Fibroblast of gingiva (primary cell): ENCODE measurements around the gene DIP2C.
A peak's percentile ranks its signal among the peaks of the same experiment; 100 is the strongest.
"Not testable (repeated sequence)": the region's sequence is repeated elsewhere in the genome, so short reads cannot be mapped to it uniquely, and the experiment has no call there.

ENCODE experiments used
- DNase-seq: peaks from one replicate; pipeline ENCODE4 v3.0.0-alpha.2; 2011; ENCODE audit warnings: low read depth

DIP2C gene

DNA sequence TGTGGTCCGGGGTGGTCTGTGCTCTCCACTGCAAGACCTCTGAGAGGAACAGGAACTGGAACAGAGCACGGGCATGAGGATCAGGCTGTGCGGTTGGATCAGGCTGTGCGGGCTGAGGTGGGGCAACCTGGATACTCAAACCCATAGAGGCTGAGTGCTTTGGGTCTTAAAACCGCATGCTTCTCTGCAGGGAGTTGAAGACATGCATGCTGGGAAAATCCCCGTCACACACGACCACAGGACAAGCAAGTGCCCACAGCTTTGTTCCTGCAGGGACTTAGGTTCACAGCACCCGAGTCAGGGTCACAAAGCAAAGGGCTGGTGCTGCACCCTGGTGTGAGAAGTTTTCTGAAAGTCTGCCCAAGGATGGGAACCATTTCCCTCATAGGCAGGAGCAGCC is 333.0 kb downstream of the DIP2C start:
- no peak for DNase-seq

DNA sequence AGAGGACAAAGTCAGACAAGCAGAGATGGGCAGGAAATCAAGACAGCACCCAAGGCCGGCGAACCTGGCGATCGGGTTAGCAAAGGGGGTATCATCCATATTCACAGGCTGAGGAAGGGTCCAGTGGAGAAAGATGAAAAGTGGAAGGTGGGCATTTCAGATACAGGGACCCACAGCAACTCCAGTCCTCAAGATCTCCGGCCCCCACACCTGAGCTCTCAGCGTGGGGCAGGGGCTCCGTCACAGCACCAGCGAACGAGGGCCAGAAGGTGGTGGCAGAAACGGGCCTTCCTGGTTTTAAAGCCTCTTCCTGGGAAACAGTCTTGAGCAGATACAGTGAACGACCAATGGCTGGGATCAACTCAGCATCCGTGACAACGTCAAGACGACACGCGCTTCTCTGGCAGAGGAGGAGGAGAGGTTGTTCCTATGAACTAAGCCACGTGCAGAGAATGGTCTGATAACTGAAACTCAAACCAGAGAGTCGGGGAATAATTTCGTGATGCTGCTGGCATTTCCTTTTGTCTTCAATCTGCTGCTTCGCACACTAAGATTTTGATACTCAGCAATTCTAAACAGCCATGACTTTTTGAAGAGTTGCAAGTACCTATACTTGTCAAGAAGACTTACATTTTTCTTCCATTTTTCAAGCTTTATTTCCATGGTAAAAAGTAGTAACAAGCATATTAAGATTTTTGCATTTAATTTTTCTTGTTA is 334.4 kb downstream of the DIP2C start:
- no peak for DNase-seq

DNA sequence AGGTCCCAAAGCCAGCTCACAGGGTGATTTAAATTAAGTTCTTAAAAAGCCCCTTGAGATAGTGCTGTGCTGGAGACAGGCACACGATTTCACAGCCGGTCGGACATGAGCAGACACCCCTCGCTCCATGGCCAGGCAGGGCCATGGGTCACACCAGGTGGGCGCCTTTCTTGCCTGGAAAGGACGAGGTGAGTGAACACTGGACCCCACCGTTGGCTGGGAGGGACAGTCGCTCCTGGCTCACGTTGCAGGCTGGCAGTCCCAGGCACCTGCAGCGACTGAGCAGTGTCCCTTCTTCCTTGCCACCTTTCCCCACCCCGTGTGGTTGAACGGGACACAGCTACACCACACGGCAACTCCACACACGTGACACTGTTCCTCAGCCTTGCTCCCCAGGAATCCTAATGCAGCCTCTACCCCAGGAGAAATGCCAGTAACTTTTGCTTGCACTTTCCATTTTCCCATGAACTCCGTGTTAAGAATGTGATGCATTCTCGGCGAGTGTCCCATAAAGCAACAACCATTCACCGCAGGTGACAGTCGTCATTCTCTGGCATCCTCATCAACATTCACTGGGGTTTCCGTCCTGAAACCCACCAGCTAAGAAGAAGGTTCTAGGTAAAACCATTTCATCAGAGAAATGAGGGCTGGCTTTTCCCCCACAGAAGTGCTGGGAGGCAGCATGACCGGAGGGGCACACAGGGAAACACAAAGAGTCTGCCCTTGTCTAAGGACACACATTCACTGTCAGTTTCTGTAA is 336.8 kb downstream of the DIP2C start:
- no peak for DNase-seq

DNA sequence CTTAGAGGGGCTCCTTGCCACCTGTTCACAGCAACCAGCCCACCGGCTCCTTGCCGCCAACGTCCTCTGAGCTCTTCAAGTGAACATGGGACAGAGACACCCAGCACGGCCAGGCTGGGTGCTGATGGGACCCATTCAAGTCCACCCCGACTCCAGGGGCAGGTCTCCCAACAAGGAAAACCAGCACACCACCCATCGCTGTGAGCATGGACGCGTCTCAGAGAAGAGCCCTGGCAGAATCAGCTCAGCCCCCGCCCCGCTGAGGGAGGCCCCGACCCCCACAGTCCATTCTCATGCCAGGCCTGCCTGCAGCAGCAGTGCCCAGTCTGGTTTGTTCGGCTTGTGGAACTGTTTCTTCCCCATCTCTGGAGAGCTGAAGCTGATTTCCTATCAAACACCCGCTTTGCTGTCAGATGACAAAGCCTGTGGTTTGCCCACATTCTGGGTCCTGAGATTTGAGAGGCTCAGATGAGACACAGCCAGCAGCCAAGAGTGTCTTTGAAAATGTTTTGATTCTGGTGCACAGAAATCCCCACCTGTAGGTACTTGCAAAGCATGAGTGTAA is 337.6 kb downstream of the DIP2C start:
- no peak for DNase-seq

DNA sequence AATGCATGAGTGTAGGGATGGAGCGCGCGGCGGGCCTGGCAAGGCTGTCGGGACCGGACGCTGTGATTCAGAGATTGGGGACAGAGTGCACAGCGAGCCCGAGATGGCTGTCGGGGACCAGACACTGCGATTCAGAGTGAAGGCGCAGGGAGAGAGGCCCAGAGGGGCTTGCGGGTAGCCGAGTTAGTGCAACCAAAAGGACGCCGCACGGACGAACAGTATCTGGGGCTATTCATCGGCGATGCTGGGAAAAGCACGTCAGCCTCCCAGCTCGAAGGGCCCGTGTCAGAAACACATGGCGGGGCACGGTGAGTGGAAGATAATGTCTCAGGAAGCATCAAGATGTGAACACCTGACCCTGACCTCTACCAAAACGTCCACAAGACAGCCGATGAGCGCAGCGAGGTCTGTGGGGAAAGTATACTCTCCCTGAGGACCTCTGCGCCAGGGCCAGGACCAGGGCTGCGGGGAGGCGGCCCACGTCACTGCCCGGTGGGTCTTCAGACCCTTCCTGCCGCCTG is 338.4 kb downstream of the DIP2C start:
- DNase-seq: no peak

DNA sequence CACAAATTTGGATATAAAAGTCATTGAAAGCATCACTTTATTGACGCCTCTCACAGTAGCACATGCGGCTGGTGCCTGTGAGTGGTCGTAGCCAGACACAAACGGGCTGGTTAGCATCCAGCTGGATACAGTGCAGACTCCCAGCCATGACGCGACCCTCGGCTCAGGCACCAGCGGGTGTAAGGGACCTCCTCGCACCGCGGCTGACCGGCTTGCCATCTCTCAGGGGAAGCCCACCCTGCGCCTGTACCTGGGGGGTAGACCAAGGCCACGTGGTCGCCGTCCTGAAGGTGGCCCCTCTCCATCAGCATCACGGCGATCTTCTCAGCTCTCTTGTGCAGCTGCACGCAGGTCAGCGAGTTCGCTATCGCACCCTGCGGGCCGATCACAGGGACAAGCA is 340.4 kb downstream of the DIP2C start:
- no peak for DNase-seq

DNA sequence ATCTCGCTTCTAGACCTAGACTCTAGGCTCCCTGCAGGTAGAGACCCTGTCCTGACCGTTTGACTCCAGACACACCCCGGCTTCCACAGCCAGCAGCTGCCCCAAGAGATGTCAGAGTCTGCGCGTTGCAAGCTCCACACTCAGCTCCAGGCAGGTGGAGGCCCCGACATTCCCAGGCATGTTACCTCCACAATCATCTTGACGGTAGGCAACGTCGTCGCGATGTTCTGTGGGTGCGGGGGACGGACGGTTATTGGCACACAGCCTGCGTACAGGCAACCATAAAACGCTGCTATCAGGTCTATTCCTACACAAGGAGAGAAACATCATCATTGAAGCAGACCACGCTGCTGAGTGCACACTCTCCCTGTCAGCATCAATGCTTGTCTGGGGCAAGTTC is 341.0 kb downstream of the DIP2C start:
- DNase-seq: no peak

DNA sequence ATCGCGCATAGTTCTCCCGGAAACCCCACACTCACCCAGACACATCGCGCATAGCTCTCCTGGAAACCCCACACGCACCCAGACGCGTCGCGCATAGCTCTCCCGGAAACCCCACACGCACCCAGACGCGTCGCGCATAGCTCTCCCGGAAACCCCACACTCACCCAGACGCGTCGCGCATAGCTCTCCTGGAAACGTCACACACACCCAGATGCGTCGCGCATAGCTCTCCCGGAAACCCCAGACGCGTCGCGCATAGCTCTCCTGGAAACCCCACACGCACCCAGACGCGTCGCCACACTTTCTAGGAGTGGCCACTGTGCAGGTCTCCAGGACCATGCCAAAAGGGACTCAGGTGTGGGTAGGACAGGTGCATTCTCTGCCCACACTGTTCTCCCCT is 341.7 kb downstream of the DIP2C start:
- not testable (repeated sequence) for DNase-seq

DNA sequence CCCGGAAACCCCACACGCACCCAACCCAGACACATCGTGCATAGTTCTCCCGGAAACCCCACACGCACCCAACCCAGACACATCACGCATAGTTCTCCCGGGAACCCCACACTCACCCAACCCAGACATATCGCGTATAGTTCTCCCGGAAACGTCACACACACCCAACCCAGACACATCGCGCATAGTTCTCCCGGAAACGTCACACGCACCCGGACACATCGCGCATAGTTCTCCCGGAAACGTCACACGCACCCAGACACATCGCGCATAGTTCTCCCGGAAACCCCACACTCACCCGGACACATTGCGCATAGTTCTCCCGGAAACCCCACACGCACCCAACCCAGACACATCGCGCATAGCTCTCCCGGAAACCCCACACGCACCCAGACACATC is 342.3 kb downstream of the DIP2C start:
- DNase-seq: not testable (repeated sequence)

DNA sequence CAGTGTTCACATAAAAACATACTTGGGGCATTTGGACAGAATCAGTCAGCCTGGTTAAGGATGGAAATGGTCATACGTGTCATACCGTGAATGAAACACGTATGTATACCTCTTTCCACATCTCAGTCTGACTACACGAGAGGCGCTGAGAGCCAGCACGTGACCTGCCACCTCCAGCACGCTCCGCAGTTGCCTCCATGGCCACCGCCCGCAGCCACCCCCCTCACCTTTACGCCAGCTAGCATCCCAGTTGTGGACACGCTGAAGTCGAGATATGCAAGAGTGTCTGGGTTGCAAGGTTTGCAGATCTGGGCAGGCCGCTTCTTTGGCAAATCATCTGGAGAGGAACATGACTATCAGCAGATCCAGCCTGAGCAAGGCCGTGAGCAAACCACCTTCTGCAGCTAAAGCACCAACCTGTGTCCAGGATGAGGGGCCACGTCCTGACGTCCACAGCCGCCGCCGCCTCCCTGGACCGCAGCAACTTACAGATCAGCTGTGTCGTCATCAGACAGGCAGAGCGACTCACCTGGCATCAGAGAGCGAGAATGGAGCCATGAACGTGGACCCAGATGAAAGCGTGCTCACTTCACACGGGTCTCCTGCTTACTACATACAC is 344.8 kb downstream of the DIP2C start:
- DNase-seq: no peak

DNA sequence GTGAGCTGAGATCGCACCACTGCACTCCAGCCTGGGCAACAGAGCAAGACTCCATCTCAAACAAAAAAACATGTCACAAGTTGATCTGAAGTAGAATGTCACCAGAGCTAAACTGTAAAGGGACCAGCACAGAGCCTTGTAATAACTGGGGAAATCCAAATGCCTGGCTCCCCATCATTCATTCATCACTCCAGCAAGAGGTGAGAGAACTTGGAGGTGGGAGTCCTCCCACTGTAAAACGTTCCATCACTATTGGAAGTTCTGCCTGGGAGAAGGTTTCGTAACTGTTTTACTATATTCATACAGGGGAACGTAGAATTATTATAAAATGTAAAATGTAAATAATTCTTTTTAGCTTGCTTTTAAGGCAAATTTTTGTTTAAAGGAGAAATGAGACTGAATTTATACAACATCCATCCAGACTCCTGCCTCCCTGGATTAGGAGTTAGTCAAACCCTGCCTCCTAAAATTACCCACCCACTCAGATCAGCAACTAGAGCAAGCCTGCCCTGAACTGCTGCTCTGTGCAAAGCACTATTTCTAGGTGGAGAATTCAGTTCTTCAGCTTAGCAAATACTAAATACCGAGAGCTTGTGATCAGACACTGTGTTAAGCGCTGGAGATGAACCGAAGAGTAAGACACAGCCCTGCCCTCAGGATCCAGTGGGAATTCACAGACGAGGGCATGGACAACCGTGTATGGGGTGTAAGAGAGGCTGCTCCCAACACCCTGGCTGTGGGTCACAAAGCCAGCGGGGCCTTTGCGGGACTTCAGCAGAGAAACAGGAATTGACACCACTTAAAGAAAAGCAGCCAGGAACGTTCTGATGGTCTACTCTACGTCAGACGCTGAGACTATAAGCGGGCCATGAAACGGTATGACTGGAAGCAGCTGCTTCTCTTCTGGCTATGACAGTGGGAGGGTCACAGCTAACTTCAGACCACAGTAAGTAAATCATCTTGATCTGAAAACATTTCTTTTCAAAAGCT is 345.9 kb downstream of the DIP2C start:
- no peak for DNase-seq

DNA sequence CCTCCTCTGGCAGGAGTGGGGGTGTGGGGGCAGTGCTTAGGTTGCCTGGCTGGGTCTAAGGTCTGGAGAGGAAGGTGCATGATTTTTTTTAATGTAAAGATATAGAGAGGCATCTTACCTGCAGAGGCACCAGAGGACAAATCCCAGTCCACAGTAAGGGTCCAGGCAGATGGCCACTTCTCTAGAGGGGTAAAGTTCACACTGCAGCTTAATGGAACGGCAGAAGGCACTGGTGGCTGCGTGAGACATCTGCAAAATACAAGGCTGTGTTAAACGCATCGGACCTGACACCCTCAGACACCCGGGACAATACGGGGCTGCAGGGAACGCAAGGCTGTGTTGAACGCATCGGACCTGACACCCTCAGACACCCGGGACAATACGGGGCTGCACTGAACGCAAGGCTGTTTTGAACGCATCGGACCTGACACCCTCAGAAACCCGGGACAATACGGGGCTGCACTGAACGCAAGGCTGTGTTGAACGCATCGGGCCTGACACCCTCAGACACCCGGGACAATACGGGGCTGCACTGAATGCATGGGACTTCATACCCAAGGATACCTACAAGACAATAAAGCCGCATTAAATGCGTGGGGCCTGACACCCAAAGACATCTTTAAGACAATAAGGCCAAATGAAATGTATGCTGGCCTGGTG is 348.3 kb downstream of the DIP2C start:
- DNase-seq: no peak

DNA sequence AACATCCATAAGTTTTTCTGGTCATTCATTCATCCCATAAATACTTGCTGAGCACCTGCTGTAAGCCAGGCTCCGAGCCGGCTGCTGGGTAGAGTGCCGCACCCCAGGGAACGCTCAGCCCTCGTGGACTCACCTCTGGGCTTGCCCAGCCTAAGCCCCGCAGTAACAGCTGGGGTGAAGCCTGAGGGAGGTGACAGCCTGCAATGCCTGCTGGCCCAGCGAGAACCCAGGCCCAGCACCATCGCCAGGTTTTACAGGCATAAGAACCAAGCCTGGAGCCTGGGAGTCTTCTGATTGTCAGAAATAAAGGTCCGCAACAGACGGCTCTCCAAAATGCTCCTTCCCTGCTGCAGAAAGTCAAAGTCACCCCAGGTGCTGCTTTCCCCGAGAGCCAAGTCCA is 348.8 kb downstream of the DIP2C start:
- DNase-seq: no peak

DNA sequence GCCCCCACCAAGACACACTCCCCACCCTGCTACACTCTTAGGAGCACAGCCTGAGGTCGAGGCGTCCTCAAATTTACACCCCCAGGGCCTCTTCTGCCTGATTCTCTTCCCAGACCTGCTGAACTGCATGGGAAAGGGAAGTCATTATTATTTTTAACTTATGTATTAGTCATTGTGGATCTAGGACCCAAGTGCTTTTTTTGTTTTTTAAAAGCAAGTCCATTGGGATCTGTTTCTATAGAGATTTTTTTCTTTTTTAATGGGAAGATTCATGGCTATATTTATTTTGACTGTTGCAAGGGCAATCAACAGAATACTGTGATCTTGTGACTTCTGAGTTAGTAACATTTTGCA is 350.5 kb downstream of the DIP2C start:
- DNase-seq: peak; percentile 13

DNA sequence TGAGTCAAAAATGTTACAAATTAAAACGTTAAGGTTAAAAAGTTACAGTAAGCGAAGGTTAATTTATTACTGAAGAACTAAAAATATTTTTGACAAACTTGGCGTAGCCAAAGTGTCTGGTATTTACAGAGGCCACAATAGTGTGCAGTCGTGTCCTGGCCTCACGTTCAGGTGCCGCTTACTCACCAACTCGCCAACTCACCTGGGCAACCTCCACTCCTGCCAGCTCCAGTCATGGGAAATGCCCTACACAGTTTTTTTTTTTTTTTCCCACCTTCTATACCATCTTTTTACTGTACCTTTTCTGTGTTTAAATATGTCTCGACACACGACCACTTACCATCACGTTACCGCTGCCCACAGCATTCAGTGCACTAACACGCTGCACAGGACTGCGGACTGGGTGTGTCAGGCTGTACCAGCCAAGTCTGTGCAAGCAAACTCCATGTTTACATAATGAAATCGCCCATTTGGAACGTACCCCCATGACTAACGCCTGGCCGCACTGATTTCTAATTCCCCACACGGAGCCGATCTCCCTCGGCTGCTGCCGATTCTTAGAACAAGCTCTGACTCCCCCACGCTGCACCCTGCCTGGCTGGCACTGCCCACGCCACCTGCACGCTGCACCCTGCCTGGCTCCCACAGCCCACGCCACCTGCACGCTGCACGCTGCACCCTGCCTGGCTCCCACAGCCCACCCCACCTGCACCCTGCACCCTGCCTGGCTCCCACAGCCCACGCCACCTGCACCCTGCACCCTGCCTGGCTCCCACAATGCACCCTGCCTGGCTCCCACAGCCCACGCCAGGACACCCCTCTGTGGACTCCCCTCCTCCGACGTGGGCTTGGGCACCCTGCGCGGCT is 351.1 kb downstream of the DIP2C start:
- peak; percentile 75 for DNase-seq

DNA sequence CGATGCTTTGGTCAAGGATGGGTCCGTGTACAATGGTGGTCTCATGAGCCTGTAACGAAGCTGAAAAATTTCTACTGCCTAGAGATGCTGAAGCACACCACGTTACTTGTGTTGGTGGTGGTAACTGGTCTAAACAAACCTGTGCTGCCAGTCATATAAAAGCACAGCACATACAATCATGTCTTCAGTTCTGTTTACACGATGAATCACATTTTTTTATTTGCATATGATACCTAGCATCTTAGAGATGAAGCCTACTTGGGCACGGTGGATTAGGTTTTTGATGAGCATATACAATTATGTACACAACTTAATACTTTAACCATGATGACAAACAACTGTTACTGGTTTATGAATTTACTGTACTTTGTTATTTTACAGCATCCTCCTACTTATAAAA is 353.2 kb downstream of the DIP2C start:
- DNase-seq: no peak

DNA sequence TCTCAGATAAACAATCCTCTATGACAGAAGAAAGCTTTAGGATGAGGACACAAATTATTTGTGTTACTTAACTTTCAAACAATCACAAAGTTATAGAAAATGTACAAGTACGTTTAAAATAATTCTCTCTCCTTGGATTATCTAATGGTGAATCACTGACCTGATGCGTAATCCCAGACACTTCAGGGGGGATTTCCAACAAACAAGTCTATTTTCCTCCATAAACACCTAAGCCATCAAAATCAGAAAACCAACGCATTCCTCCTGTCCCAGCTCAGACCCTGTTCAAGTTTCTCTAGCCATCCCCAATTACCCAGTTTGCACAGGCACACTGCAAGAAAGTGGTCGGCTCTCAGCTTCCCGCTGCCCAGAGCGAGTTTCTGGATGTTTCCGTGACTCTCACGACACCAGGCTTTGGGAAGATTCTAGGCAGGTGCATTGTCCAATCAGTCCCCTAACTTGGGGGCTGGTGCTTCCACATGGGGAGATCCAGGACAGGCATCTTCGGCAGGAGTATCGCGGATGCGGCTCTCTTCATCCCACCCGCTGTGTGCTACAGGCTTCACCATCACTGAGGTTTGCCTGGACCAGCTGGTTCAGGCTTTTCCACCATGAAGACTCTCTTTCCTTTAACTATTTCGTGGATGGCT is 354.2 kb downstream of the DIP2C start:
- no peak for DNase-seq

DNA sequence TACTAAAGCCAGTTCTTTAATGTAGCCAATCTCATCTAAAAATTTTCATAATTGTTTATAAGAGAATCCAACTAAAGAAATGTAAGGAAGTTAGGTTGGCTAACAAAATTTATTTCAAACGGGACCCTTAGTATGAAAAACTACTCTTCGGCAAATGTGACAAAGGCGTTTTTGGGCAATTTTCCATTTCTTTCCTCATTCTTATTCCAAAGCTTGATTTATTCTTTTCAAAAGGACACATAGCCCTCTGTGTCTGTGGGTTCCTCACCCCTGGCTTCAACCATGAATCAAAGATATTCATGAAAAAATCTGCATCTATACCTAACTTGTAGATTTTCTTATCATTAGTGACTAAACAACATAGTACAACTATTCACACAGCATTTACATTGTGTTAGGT is 358.3 kb downstream of the DIP2C start:
- DNase-seq: no peak

DNA sequence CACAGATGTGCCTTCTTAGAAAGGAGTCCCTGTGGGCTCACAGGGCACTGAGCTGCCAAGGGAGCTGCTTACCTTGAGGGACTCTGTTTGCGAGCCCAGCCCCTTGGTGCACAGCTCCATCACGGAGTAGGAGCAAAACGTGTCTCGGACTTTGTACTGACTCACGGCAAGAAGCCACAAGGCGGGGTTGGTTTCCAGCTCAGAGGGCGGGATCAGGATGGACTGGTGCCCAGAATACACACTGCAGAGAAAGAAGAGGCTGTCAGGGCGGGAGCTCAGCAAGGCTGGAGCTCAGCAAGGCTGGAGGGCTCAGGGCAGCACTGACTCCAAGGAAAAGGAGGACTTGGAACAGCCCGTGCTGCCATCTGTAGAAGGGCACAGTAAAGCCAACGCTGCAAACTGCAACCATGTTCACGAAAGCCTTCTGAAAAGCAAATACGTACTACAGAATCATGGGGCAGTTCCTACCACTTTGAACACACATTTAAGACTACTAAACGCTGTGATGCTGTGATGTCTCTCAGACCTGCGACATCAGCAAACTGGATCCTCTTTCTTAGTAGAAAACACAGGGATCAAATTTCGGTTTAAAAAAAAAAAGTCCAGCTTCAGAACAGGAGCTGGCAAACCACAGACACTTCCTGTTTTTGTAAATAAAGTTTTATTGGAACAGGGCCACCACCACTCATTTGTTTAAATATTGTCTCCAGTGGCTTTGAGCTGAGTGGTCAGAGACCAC is 359.9 kb downstream of the DIP2C start:
- DNase-seq: peak; percentile 90
